ENCODE data around the gene COMMD8.

DNA sequence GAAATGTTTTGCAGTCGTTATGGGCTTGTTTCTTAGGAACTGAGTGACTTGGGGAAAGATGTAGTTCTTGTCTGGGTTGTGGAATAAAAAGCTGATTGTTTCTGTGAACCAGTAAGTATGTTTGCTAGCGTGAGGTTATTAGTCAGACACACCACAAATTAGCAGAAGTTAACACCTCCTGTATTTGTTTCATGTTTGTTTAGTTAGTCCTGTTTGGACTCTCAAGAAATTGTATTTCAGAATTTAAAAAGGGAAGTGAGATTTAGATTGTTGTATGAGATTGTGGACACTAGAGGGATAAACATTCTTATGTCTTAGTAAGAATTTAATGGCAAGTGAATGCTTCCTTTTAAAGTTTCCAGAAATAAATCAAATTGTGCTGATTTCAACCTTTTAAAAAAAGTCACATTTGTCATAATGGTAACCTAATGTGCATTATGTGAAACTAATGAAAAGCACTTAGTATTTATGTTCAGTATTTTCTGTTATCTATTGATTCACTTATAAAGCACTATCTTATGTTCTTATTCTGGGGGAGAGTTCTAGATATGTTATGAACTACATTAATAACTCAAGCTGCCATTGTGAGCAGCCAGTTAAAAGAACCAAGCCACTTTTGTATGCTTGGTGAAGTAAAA, 47.1 kb upstream of the COMMD8 start:
- TF ChIP-seq GATA2 (IDR thresholded peaks at IDR 0.05; ENCODE audit: low read depth, low read length) = no peak
- TF ChIP-seq GATA3 (IDR thresholded peaks at IDR 0.05; ENCODE audit: low read depth, low read length) = no peak
